ENCODE measurements around the gene FAM13B.
A peak's percentile ranks its signal among the peaks of the same experiment; 100 is the strongest.
"Not testable (repeated sequence)": the region's sequence is repeated elsewhere in the genome, so short reads cannot be mapped to it uniquely, and the experiment has no call there.

FAM13B gene

DNA sequence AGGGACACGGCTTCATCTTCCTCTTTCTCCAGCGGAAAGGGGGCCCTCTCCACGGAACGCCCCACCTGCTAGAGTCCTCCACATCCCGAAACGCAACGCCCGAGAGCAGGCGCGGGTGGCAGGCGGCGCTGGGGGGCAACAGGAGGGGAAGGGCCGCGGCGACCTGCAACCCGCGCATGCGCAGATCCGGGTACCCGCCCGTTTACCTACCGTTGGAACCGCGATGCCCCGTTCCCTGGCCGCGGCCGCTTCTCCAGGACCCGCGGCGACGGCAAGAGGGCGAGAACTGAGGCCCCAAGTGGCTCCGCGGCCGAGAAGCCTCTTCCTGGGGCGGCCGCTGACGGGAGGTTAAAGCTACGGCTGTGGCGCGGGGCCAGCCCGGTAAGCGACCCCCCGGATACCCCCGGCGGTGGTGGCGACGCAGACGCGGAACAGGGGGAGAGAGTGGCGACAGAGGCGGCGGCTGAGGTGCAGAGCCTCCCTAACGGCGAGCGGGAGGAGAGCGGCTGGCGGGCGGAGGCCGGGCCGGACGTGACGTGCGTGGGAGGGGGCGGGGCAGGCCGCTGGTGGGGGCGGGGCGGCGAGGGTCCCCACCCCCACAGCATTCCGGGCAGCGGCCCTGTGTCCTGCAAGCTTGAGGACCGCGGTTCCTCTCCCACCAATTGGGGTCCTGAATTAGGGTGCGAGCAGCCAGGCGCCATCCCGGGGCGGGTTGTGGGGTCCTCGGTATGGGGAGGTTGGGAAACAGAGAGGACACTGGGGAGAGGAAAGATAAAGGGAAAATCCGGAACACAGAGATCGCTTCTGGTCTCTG, at the start of gene FAM13B:
TSS of gene FAM13B (minus strand) at position 508 of the 814 bp plus-strand sequence. CDS start 13,968 bp downstream, outside the sequence.
- DNase-seq (ENCODE audit: low read depth in 2 of 2), result peak; percentile 50 to 76

DNA sequence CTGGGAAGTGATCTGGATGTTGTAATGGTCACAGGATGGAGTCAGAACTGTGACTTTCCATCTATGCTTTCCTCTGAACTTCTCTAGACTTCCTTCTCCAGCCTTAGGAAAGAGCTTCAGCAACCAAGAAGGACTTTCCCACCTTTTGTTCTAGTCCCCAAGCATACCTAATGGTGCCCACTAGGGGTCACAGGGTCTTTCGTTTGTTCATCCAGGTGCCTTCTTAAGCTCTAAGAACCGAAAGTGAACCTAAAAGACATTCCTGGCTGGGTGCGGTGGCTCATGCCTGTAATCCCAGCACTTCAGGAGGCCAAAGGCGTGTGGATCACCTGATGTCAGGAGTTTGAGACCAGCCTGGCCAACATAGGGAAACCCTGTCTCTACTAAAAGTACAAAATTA, 49.2 kb upstream of the FAM13B start:
- no peak for DNase-seq (ENCODE audit: low read depth in 2 of 2)

DNA sequence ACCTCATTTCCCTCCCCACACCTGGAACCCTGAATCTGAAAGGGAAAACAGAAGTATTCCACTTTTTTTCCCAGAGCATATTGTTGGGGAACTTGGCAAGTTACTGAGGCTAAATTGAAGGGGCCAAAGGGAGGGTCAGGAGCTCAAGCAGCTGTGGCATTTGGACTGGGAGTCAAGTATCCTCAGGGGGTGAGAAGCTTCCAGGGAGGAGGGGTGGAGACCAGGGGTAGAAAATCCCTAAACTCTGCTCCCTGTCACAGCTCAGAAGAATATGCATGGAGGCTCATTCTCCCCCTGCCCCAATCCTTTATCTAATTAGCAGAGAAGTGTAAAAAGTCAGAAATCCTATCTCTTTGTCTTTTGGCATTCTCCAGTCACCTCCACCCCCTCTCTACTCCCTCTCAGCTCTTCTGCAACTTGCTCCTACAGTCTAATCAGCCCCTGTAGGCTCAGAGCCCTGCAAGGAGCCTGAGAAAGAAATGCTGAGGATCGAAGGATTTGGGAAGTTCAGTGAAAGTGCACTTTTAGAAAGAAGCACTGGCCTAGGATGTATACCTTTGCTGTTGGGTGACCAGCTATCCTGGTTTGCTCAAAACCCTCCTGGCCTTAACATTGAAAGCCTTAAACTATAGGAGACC, 45.2 kb upstream of the FAM13B start:
- no peak for DNase-seq (ENCODE audit: low read depth in 2 of 2)

DNA sequence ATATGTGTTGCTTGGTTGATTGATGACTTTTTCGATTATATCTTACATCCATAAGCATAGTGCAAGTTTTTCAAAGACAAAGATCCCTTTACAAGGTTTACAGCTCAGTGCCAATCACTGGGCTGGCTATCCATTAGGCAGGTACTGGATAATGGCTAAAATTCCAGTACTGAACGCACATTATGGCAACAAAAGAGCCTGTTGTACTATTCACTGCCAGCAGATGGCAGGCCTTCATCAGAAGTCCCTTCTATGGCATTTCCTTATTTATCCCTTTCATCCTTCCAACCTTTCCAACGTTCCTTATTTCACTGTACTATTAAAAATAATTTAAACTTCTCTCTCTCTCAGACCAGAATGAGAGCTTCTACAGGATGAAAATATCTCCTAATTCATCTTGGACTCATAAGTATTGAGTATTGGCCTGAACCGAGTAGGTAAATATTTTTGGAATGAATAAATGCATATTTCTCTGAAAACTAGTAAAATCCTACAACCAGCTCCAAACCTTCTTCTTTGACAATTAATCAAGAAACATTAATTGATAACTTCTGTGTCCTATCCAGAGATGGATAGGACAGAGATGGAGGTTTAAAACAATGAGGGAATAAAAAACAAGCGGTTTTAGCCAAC, 44.3 kb upstream of the FAM13B start:
- peak in 1 of 2 donors; percentile 17 for DNase-seq (ENCODE audit: low read depth in 2 of 2)

DNA sequence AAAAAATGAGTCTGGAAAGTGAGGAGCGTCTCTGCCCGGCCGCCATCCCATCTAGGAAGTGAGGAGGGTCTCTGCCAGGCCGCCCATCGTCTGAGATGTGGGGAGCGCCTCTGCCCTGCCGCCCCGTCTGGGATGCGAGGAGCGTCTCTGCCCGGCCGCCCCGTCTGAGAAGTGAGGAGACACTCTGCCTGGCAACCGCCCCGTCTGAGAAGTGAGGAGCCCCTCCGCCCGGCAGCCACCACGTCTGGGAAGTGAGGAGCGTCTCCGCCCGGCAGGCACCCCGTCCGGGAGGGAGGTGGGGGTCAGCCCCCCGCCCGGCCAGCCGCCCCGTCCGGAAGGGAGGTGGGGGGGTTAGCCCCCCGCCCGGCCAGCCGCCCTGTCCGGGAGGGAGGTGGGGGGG, 37.1 kb upstream of the FAM13B start:
- DNase-seq (ENCODE audit: low read depth in 2 of 2), result not testable (repeated sequence)

DNA sequence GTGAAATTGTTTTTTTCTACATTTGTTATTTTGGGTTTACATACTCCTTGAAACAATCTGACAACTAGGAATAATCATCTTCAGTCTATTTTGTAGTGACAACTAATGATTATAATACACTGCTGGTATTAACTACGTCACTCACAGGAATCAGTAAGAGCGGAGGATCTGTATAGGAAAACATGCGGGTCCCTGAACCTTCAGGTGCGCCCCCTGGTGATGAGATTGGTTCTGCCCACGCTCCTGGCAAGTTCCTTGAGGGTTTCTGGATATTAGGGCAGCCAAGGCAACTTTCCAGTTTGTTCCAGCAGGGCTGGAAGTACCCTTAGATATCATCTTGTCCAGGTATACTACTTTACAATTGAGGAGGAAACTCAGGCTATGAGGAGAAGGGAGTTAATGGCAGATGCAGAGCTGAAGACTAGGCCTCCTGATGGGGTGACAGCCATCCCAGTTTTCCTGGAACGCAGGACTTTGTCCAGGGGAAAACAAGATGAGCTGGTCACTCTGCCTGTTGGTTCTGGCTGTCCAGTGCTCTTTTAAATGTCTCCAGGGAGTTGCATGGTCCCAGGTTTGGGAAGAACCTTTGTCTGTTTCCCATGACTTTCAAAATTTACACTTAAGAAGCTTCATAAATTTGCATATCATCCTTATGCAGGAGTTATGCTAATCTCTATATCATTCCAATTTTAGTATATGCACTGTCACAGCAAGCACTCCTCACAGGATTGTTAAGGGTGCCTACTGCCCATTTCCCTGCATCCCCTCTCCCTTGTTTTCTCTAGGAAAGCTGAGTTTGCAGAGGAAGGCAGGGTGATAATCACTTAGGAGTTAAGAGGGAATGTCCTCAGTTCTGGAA, 36.1 kb upstream of the FAM13B start:
- peak; percentile 40 to 45 for DNase-seq (ENCODE audit: low read depth in 2 of 2)

DNA sequence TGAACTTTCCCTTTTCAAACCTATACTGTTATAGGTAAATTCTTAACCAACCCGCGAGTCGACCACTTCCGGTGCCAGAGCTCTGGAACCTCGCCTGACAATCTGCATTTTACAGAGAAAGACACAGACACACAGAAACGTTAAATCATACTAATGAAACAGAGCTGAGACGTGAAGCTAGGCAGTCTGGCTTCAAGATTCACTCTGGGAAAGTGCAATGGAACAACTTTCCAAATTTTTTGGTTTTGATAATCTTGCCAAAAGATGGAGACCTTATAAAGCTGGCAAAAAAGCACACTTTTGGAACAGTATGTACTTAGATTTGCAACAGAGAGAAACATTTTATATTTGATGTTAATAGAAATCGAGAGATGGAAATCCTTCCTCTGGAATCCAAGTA, 35.1 kb upstream of the FAM13B start:
- DNase-seq (ENCODE audit: low read depth in 2 of 2), result no peak

DNA sequence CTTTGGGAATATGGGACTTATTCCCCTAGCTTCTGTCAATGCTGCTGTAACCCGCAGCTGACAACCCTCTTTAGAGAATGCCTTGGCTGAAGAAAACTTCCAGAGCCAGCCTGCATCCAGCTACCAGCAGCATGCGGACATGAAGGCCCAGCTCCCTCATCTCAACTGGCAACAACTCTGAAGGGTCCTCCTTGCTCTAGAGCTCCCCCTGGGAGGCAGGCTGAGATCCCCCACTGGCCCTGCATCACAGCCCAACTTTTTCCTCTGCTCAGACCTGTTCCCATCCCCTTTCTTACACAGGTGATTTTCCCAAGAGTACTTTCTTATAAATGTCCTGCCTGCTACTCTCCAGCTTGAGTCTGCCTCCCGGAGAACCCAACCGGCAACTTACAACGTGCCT, 32.2 kb upstream of the FAM13B start:
- DNase-seq (ENCODE audit: low read depth in 2 of 2), result no peak

DNA sequence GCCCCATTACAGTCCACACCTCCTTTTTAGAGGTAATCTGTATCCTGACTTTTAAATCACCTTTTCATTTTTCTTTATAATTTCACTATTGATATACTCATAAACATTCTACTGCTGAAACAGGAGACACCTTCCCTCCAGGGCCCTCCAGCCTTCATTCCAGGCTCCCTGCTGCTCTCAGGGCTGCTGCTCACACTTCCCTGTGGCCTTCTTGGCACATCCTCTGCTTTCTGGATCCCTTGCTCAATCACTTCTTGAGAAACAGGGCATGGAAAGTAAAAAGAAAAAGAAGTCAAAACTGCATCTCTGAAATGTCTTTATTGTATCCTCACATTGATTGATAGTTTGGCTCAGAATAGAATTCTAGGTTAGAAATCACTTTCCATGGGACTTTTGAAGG, 31.6 kb upstream of the FAM13B start:
- no peak for DNase-seq (ENCODE audit: low read depth in 2 of 2)

DNA sequence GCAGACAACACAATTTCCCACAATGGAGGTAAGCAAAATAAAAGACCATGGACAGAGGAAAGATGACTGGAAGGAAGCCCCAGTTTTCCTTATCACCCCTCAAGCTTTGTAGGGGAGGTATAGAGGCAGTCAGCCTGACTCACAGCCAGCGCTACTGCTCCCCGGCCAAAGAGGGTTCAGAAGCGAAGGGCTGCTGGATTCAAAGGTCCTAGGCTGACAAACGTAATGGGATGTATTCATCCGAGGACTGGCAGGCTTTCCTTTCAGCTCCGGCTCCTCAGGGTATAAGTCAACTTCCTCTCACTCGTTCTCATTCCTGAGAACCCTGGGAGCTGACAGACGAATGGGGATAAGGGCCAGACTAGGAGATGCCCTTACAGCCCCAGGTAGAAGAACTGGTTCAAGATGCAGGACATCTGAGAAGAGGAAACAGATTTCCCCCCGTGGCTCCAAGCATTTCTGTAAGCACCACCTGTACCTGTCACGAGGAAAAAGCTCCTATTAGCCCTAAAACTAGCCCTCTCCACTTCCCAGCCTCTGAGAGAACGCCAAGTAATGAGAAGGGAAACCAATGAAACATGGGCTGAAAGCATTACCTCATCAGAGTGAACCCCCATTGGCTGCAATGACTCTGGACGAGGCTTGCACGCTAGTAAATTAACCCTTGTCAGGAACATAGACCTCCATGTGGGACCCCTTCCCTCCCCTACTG, 22.1 kb upstream of the FAM13B start:
- no peak for DNase-seq (ENCODE audit: low read depth in 2 of 2)

DNA sequence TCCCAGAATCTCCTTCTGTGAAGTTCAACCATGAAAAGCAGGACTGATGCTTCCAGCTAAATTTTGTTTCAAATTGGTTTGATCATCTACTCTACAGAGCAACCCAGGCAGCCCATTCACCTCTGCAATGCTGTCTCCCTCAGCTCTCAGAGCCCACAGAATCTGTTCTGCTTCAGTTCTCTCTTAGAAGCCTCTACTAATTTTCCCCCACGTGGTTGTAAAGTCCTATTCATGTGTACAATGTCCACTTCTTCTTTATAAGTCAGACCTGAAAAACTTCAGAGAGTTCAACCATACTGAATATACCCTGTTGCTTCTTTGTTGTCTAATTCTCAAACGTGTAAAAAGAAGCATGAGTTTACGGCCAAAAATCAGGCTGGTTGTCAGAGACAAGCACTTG, 21.3 kb upstream of the FAM13B start:
- DNase-seq (ENCODE audit: low read depth in 2 of 2), result no peak

DNA sequence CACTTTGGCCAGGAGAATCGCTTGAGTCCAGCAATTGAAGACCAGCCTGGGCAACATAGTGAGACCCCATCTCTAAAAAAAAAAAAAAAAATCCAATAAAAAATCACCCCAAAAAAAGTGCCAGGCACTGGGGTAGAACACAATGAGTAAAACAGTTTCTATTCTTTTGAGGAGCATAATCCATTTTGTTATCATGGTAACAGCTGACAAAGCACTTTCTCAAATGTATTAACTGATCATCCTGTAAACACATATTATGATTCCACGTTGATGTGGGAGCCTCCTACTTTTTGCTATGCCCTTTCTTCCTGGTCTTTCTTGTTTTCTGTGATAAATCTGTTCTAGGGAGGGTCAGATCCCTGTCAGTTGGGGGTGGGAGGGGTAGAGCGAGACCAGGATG, 20.7 kb upstream of the FAM13B start:
- DNase-seq (ENCODE audit: low read depth in 2 of 2), result no peak

DNA sequence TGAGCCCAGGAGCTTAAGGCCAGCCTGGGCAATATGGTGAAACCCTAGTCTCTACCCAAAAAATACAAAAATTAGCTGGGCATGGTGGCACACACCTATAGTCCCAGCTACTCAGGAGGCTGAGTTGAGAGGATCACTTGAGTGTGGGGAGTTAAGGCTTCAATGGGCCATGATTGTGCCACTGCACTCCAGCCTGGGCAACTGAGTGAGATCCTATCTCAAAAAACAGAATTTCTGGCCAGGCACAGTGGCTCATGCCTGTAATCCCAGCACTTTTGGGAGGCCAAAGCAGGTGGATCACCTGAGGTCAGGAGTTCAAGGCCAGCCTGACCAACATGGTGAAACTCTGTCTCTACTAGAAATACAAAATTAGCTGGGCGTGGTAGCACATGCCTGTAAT, 19.8 kb upstream of the FAM13B start:
- not testable (repeated sequence) for DNase-seq (ENCODE audit: low read depth in 2 of 2)

DNA sequence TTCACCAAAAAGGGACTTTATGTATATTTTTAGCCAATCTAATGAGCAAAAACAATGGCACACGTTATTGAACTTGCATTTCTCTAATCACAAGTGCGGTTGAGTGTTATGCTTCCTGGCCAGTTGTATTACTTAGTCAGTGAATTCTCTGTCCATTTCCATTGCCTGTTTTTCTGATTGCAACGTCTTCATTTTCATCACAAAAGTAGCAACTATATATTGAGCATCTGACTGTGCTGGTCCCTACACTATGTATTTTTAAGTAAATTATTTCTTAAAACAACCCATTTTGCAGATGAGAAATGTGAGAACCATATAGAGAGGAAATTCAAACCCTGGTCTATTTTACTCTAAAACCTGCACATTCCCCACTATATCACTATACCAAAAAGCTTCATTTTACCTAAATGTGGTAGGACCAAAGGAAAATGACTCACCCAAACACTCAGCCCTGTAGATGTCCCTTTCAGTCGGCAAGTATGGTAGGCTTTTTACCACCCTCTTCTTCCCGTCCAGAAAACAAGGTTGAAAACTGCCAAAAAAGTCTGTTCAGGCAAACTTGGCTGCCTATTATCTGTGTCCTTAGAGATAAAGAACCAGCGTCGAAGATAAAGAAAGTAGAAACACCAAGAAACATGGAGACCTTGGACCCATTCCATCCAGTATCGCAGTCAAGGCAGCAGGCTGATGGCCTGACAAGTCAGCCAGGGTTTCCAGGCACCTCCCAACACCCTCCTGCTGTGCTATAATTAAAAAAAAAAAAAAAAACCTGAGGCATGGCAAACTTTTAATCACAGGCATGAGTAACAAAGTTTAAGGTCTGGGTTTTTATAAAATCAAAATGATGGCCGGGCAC, 18.8 kb upstream of the FAM13B start:
- no peak for DNase-seq (ENCODE audit: low read depth in 2 of 2)

DNA sequence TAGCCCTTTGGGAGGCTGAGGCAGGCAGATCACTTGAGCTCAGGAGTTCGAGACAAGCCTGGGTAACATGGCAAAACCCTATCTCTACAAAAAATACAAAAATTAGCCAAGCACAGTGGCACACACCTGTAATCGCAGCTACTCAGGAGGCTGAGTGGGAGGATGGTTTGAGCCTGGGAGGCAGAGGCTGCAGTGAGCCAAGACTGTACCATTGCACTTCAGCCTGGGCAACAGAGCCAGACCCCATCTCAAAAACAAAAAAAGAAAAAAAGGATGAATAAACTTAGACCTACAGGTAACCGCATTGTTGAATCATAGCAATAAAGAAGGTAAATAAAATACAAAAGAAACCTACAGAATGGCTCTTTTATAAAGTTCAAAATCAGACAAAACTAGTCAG, 12.4 kb upstream of the FAM13B start:
- DNase-seq (ENCODE audit: low read depth in 2 of 2), result not testable (repeated sequence)

DNA sequence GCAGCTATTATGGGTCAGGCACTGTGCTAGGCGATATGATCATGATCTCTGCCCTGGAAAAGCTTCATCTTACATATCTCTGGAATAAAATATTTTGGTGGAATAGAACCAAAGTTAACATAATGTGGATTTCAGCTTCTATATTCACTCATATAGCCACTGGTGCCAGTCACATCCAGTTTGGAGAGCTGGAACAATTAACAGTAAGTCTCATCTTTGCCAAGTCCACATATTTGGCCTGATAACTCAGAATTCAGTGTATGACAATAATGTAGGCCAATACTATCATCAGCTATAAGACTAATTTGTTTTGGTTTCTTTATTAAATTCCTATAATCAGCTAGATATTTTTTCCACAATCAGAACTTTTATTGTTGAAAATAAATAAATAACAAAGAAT, 5.9 kb upstream of the FAM13B start:
- no peak for DNase-seq (ENCODE audit: low read depth in 2 of 2)

DNA sequence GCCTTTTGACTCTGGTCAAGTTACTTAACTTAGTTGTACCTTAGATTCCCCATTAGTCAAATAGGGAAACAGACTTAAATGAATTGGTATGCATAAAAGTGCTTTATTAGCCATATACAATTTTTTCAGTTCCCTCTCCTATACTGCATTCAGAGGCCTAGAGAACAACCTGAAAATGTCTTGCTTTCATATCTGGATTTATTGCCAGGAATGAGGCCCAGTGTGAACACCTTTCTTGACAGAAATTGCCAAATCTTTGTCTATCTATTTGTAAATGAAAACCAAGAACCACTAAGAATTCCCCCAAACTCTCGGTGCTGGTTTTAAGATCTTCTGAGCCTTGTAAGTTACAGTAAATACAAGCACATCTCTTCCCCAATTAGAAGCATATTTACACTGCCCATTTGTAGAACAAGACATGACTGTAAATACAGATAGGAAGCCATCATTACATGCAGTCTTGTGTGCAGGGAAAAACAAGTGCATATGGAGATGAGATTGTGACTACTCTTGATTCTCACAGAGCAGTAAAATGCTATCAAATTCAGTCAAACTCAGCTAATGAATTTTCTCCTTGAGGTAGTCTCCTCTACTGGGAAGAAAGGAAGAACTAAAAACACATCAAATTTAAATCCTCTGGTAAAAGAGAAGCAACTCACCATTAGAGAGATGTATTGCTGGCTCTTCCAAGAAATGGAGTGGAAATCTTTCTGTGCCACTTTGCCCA, 5.2 kb upstream of the FAM13B start:
- no peak for DNase-seq (ENCODE audit: low read depth in 2 of 2)

DNA sequence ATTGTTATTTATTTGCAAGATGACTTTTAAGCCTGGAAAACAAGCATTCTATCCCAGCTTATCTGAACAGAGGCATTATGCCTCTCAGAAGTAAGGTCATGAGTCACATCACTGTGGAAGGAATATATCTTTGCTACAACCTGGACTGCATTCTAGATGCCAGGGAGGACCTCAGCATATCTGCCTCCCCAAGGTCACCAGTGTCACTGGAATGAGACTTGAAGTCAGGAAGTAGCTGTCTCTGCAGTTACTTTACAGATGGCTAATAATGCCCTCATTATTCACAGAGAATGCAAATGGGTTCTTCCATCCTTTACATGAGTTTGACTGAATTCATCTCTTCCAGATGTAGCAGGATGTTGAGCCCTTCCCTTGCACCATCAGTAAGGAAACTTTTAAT, 4.4 kb upstream of the FAM13B start:
- no peak for DNase-seq (ENCODE audit: low read depth in 2 of 2)
